ENCODE measurements around the gene CBX4.
A peak's percentile ranks its signal among the peaks of the same experiment; 100 is the strongest.
"Not testable (repeated sequence)": the region's sequence is repeated elsewhere in the genome, so short reads cannot be mapped to it uniquely, and the experiment has no call there.

Gene CBX4

DNA sequence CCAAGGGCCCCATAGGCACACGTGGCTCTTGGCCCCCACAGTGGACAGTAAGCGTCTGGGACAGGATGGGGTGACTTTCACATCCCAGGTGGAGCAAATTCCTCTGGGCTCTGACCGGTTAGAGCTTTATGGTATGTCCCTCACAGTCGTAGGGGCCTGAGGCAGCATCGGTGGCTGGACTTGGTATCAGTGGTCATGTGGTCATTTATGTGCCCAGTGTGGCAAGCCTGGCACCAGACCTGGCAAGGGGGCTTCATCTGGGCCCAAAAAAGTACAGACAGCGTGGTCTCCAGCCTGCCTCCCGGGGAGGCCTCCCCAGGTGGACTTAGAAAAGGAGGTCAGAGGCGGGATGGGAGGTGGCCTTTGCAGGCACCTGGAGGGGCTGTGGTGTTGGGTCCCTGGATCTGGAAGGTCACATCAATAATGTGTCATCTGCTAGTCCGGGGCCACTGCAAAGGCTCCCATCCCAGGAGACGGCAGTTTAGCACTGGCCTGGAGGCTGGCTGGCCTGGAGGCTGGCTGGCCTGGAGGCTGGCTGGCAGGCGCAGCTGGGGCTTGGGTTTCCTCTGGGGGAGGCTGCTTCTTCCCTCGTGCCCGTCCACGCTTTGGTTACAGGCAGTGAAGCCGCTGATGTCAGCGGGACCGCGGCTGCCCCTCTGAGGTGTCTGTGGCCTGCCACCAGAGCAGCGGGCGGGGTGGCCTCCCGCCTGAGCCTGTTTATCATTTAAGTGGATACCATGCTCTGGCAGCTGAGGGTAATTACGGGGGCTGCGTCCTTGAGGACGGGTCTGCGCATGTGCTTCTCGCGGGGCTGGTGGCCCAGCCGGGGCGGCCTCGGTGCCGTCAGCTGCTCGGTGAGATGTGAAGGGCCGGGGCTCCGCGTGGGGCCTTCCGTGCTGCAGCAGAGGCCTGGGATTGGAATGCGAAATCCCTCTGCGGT lies 20.7 kb upstream of the CBX4 start:
- DNase-seq (ENCODE audit: low read depth): no peak
- H3K4me3 ChIP-seq (ENCODE audit: low read length): no peak overlapping the region
- no peak for TF ChIP-seq CTCF (conservative IDR thresholded peaks at IDR 0.05; ENCODE audit: low read length)

- TF ChIP-seq CTCF (conservative IDR thresholded peaks at IDR 0.05; ENCODE audit: low read length): no peak
- H3K4me3 ChIP-seq (ENCODE audit: low read length): no peak overlapping the region
- no peak for DNase-seq (ENCODE audit: low read depth)
These were observed 17.9 kb upstream of the CBX4 start for GRCh38 chr17:79857095-79857494.

- no peak for TF ChIP-seq CTCF (conservative IDR thresholded peaks at IDR 0.05; ENCODE audit: low read length)
- no peak for DNase-seq (ENCODE audit: low read depth)
- no peak overlapping the region for H3K4me3 ChIP-seq (ENCODE audit: low read length)
These were observed 16.3 kb upstream of the CBX4 start for GRCh38 chr17:79855331-79856124.

DNA sequence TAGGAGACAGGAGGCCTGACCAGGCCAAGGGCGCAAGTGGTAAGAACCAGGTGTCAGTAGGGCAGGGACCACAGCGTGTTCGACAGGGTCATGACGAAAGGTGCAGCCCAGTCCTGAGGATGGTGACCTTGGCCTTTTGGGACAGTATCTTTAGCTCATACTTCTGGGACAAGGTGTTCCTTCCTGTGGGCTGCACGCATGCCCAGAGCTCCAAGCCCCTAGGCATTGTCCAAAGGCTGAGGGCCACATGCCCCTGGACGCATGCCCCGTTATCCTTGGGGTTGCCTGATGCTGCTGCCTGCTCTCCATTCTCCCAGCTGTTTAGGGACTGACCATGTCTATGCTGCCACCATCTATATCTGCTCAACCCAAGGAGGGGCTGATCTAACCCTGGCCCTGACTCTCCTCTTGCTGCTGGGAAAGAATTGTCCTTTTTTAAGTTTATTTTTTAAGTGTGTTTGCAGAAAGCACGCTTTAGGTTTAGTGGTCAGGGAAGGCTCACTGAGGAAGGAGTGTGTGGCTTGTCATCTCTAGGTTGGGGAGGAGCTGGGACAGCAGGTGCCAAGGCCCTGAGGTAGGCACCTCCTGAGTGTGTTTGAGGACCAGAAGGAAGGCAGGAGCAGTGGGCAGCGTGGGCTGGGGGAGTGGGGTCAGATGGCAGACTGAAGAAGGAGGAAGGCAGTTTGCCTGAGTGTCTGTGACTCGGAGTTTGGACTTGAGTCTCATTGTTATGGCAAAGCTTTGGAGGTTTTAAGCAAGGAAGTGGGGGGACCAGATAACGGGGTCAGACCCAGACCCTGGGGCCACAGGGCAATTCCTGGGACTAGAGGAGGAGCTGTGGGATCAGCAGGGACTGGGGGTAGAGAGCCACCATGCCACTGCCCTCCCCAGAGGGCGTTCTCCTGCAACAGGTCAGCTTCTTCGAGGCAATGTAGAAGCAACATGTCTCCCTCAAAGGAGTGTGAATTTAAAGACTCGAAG lies 15.1 kb upstream of the CBX4 start:
- H3K4me3 ChIP-seq (ENCODE audit: low read length): no peak overlapping the region
- TF ChIP-seq CTCF (conservative IDR thresholded peaks at IDR 0.05; ENCODE audit: low read length): no peak
- no peak for DNase-seq (ENCODE audit: low read depth)

GRCh38 chr17:79853168-79853567 lies 13.9 kb upstream of the CBX4 start:
- not testable (repeated sequence) for DNase-seq (ENCODE audit: low read depth); H3K4me3 ChIP-seq (ENCODE audit: low read length)

GRCh38 chr17:79852748-79853147 lies 13.5 kb upstream of the CBX4 start:
- no peak for TF ChIP-seq CTCF (conservative IDR thresholded peaks at IDR 0.05; ENCODE audit: low read length)
- peak overlapping the region; percentile 23 for H3K4me3 ChIP-seq (ENCODE audit: low read length)

GRCh38 chr17:79851461-79851817 lies 12.2 kb upstream of the CBX4 start:
- TF ChIP-seq CTCF (conservative IDR thresholded peaks at IDR 0.05; ENCODE audit: low read length): no peak
- no peak for DNase-seq (ENCODE audit: low read depth)
- no peak overlapping the region for H3K4me3 ChIP-seq (ENCODE audit: low read length)

More at GRCh38 chr17:79852748-79853147, 13.5 kb upstream of the CBX4 start:
- DNase-seq (ENCODE audit: low read depth): peak; percentile 30
